HG02623 (cell line): ENCODE measurements around the gene WWP2.
"Not testable (repeated sequence)": the region's sequence is repeated elsewhere in the genome, so short reads cannot be mapped to it uniquely, and the experiment has no call there.

Experiments used
- ATAC-seq: cut with Tn5 transposase; IDR thresholded peaks from one replicate; pipeline ENCODE4 v1.9.1; 2021; ENCODE audit warnings: moderate library complexity; ENCODE audit not compliant: unreplicated experiment

The WWP2 gene

DNA sequence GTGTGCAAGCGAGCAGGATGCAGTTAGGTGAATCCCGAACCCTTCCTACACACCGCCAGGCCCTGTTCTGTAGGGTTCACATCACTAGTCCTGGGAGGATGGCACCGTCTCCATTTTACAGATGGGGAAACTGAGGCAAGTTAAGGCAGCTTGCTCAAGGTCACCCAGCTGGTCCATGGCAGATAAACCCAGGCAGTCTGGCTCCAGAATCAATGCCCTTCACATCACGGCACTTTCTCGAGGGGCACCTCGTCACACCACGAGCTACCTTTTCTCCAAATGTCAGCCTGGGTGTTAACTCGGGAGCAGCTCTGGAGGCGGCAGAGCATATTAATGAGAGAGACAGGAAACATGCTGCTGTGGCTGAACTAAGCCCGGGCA lies 16.9 kb upstream of the WWP2 start:
- no peak for ATAC-seq

DNA sequence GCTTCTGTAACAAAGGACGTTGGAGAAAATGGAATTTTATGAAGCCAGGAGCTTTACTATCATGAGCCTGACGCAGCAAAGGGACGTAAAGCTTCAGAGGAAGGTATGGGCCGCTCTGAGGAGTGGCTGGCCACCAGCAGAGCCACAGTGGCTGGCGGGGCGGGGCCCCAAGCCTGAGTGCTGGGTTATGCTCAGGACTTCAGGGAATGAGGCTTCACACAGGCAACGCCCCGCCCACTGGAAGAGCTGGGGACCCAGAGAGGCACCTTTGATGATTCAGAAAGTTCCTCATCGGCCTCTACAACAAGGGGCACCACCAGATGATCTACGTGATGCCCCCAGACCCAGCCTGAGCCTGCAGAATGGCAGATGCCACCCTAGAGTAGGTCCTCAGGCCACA lies 16.2 kb upstream of the WWP2 start:
- ATAC-seq = no peak

DNA sequence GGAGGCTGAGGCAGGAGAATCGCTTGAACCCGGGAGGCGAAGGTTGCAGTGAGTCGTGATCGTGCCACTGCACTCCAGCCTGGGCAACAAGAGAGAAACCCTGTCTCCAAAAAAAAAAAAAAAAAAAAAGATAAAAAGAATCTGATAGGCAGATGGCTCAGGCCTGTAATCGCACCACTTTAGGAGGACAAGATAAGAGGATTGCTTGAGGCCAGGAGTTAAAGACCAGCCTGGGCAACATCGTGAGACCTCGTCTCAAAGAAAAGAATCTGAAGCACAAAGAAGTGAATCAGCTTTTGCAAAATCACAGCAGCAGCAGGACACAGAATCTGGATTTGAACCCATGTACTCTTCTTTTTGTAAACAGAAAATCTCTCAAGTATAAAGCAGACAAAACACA lies 15.0 kb upstream of the WWP2 start:
- ATAC-seq = no peak

DNA sequence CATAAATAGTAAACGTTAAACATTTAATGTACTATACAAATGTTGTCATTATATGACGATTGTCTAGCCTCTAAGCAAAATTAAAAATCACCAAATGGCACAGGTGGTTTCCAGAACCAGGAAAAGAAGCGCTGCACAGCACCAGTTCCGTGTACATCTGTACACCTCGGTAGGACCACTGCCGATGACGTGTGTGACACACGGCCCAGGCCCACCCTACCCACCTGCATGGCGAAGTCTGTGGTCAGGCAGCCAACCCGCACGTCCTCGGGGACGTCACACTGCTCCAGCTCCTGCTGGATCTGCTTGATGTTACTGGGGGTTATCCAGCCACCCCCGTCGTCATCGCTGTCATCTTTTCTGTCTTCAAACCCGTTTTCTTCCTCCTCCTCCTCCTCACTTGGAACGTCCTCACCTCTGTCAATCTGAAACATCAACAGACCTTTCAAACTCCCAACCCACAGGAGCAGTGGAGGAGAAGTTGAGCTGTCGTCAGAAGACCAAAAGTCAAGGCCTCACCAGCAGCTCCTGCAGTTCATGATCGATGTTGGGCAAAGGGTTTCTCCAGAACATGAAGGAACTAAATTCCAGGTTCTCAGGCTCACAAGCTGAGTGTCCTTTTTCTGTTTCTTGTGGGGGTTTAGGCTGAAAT lies 13.3 kb upstream of the WWP2 start:
- ATAC-seq = no peak

DNA sequence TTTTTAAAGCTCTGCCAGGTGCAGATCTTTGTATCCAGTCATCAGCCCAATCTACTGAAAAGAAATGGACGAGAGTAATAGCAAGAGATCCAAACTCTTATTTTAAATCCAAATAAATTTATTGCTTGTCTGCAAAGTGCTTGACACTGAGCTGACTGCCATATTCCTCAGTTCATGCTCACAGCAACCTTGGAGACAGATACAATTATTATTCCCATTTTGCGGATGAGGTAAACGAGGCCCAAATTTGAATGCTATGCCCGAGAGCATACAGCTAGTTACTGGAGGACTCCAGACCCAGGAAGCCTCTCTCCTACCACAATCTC lies 8.0 kb upstream of the WWP2 start:
- ATAC-seq = no peak

DNA sequence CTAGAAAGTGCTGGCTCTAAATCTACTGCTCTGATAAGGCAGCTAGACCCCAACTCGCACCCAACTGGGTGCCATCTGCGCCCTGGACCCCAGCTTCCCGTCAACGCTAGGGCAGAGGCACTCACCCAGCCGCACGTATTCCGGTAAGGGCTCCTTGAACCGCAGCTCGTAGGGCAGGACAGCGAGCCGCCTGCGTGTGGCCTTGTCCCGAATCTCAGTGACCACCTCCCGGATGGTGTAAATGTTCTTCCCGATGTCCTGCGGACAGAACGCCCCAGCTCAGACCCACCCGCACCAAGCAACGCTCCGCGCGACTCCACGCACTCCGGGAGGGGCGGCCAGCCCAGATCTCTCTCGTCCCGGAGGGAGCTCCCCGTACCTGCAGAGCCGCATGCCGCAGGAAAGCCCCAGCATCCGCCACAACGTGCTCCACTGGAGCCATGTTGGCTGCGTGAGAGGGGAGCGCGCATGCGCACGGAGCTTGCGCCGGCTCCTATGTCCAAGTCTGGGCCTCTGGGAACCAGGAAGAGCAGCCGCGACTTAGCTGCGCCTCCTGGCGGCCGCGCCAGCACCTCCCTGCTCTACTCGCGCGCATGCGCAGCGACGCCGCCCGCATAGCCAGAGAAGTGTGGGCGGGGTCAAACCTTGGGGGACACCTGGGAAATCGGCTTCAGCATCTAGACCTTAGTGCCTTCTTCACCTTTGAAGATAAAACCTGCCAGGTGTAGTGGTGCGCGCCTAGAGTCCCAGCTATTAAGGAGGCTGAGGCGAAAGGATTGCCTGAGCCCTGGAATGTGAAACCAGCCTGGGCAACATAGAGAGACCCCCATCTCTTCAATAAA lies 7.4 kb upstream of the WWP2 start, which contains the start of gene NOB1:
Gene NOB1, minus strand, starts transcription at position 458 of the 842 bp plus-strand sequence. Its CDS starts 16 bp downstream, at position 442.
- ATAC-seq = peak; percentile 96

DNA sequence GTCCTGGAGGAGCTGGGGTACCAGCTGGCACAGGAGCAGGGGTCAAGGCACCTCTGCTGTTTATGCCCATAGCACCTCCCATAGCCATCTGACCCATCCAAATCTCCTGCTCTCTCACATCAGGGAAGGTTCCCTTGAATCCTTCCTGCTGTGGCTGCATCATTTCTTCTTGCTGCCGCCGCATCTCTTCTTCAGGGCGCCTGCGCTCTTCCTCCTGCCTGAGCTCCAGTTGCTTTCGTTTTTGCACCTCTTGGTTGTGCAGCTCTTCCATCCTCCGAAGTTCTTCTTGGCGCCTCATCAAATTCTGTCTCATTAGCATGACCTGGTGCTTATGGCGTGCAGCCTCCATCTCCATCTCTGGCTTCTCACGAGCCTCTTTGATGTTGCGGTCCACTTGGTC lies 5.4 kb upstream of the WWP2 start:
- ATAC-seq = no peak

GRCh38 chr16:69757375-69757774 lies 4.8 kb upstream of the WWP2 start:
- not testable (repeated sequence) for ATAC-seq

DNA sequence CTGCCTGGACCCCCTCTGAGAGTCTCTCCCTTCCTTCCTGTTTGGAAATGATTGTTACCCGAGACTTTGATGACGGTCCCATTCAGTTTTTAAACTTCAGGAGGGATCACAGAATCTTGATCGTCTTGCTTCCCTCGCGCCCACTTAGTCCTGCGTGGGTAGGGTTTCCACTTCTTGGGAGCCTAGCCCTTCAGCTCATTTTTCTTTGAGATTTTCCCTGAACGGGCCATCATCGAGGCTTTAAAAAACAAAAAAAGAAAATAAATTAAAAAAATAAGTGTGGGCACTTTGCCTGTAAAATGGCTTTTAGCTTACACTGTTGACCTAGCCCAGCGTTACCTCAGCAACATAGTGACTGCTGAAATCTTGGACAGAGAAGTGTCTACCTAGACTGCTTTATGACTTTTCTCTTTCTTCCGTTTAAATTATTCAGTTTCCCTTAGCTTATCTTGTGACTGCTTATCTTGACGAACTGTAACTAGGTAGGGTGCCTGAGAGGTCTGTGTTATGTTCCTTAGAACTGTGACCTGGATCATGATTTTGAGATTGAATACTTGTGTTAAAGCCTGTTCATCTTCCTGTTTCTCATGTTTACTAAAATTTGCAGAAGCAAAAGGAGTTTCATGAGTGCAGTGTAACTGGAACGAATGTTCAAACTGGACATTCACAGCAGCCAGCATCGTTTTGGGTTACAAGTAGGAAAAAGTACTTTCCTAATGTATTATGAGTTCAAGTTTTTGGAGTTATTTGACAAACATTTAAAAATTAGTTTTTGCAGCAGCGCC lies 874 bp downstream of the WWP2 start:
- ATAC-seq = peak; percentile 4

DNA sequence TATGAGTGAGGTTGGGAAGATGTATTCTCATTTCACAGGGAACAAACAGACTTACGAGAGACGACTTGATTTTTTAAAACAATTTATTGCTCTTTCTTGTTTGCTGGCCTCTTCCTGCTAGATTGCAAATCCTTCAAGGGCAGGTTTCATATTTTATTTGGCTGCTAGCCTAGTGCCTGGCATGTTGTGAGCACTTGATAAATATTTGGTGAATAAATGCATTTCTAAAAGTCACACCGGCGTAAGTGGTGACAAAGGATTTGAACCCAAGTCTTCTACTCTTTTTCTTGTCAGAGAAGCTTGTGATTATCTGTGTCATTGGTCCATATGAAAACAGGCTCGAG lies 1.4 kb downstream of the WWP2 start:
- no peak for ATAC-seq

DNA sequence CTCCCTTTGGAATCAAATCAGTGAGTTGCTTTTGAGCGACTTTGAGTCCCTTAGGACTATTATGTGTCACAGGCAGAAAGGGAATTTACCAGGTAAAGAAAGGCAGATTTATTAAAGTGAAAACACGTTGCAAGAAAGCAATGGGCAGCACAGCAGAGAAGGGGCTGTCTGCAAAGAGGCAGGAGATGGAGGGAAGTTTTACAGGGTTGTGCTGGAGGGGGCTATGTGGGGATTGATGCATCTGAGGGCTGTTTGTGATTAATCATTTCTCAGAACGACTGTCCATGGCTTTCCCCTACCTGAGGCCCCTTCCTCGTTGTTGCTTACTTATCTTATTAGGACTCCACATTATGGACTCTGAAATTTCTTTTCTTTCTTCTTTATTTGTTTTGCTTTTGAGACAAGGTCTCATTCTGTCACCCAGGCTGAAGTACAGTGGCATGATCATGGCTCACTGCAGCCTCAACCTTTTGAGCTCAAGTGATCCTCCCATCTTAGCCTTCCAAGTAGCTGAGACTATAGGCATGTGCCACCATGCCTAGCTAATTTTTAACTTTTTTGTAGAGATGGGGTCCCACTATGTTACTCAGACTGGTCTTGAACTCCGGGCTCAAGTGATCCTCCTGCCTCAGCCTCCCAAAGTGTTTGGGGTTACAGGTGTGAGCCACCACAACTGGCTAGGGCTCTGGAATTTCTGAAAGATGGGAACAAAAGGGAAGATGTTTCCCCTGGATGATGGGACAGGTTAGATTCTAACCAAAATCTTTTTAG lies 5.5 kb downstream of the WWP2 start:
- no peak for ATAC-seq

DNA sequence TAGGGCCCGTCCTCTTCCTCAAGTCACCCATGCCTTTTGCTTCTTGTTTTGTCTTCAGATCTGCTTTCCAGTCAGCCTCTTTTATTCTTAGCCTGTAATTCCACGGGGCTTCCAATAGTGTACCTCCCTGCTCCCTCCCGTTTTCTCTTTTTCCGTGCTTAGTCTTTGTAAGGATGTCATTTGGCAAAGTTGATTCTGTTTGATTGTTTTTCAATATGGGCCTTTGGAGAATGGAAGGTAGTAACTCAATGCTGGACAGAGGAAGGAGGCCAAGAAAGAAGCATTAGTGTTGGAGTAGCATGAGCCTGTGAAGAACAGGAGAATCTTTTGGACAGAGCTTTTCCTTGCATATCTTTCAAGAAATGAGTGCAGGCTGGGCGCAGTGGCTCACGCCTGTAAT lies 6.5 kb downstream of the WWP2 start:
- ATAC-seq = no peak

- ATAC-seq = no peak
These were observed 7.3 kb downstream of the WWP2 start for GRCh38 chr16:69769404-69769803.

DNA sequence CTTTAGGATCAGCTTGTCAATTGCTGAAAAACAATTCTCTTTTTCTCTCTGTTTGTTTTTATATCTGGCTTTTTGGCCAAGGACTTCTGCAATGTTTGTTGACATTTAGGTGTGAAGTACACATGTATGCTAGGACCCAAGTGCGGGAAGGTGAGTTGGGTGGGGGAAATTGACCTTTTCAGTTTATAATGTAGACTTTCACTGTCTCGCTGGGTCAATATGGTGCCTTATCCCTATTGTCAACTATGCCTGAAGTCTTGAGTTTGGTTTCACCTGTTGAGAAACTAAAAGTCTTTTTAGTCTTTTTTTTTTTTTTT lies 9.5 kb downstream of the WWP2 start:
- ATAC-seq = no peak

- ATAC-seq = peak; percentile 57
These were observed 11.3 kb downstream of the WWP2 start for GRCh38 chr16:69773260-69773947.

DNA sequence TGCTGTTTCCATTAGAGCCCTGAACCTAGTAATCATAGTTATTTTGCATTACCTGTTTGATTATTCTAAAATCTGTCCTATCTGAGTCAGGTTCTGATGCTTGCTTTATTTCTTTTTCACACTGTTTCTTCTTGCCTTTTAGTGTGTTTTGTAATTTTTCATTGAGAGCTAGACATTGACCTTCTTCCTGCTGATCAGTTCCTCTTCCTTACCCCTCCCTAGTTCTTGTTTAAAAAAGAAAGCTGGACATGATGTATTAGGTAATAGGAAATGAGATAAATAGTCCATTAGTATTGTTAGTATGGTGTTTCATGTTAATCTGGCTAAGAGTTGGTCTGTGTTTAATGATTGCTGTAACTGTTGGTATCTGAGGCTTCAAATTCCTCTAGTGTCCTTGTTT lies 13.4 kb downstream of the WWP2 start:
- no peak for ATAC-seq

GRCh38 chr16:69779724-69780123 lies 17.6 kb downstream of the WWP2 start:
- no peak for ATAC-seq

GRCh38 chr16:69781118-69781517 lies 19.0 kb downstream of the WWP2 start:
- ATAC-seq = no peak

DNA sequence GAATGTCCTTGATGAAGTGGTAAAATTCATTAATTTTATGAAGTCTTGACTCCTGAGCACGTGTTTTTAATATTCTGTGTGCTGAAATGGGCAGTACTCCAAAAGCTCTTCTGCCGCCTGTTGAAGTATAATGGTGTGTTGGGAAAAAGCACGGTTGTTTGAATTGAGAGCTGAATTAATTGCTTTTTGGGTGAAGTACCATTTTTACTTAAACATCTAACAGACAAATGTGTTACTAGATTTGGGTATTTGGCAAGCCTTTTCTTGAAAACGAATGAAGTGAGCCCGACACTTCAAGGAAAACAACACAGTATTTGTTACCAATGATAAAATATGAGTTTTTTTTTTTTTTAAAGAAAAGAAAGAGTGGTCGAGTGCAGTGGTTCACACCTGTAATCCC lies 22.5 kb downstream of the WWP2 start:
- ATAC-seq = no peak

GRCh38 chr16:69787883-69788282 lies 25.8 kb downstream of the WWP2 start:
- no peak for ATAC-seq

DNA sequence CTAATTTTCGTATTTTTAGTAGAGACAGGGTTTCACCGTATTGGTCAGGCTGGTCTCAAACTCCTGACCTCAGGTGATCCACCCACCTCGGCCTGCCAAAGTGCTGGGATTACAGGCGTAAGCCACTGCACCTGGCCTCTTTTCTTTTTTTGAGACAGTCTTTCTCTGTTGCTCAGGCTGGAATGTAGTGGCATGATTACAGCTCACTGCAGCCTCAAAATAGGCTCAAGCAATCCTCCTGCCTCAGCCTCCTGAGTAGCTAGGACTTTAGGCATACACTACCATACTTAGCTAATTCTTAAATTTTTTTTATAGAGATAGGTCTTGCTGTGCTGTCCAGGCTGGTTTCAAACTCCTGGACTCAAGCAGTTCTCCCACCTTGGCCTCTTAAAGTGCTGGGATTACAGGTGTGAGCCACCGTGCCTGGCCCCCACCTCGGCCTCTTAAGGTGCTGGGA lies 29.3 kb downstream of the WWP2 start:
- not testable (repeated sequence) for ATAC-seq
